NCI-H748 treated with DMSO at 0.1 percent for 48 hours (cell line): ENCODE measurements around the gene LHFPL2.
A peak's percentile ranks its signal among the peaks of the same experiment; 100 is the strongest.

Source experiments
- DNase-seq: peaks from one replicate; lab custom pipeline; 2025; lab: John Stamatoyannopoulos, UW

LHFPL2 gene

GRCh38 chr5:78522476-78523260 lies 125.9 kb downstream of the LHFPL2 start:
- DNase-seq, result no peak

DNA sequence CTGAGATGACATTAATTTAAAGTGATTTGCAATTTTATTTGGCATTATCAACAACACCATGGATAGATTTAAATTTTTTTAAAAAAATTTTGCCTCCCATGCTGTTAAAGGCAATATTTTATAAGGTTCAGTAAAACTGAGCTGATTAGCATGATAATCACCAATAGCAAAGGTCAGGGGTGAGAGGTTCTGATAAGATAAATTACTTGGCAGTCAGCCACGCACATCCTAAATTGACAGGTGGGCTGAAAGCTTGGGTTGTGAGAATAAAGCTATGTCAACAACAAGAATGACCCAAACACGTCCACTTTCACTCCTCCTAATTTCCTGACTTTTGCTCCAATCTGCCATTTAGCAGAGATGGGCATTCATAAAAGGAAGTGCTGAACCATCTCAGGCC lies 127.1 kb downstream of the LHFPL2 start:
- peak; percentile 86 for DNase-seq

- no peak for DNase-seq
Measured at GRCh38 chr5:78519198-78519941, 129.2 kb downstream of the LHFPL2 start.

- no peak for DNase-seq
Measured at GRCh38 chr5:78518365-78519197, 130.0 kb downstream of the LHFPL2 start.

- no peak for DNase-seq
Measured at GRCh38 chr5:78515670-78516069, 132.9 kb downstream of the LHFPL2 start.

GRCh38 chr5:78514427-78515330 lies 133.9 kb downstream of the LHFPL2 start:
- no peak for DNase-seq

DNA sequence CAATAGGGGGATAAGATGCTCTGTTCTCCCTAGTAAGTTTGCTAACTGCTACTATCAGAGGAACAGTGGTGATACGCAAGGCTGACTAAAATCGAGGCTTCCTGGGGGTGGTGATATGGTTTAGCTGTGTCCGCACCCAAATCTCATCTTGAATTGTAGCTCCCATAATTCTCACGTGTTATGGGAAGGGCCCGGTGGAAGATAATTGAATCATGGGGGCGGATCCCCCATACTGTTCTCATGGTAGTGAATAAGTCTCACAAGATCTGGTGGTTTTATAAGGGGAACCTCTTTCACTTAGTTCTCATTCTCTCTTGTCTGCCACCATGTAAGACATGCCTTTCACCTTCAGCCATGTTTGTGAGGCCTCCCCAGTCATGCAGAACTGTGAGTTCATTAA lies 135.1 kb downstream of the LHFPL2 start:
- no peak for DNase-seq

DNA sequence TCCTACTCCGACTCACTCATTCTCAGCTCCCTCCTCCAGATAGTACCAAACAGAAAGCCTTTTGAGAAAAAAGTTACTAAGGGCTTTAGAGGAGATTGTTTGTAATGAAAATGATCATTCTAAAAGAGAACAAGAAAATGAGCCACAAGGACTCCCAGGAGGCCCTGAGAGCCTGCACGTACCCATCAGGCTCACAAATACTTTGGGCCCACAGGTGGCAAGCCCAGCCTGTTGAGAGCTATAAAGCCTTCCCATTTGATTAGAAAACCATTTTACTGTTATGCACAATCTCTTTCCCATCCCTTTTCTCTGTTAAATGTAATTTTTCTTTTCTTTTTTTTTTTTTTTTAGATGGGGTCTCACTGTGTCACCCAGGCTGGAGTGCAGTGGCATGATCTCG lies 136.1 kb downstream of the LHFPL2 start:
- DNase-seq, result no peak

GRCh38 chr5:78511121-78511906 lies 137.3 kb downstream of the LHFPL2 start:
- no peak for DNase-seq

- DNase-seq, result peak; percentile 20
Measured at GRCh38 chr5:78509884-78510769, 138.4 kb downstream of the LHFPL2 start.

- DNase-seq, result no peak
Measured at GRCh38 chr5:78509145-78509865, 139.3 kb downstream of the LHFPL2 start.

- DNase-seq, result no peak
Measured at GRCh38 chr5:78508186-78508765, 140.3 kb downstream of the LHFPL2 start.

- no peak for DNase-seq
Measured at GRCh38 chr5:78507531-78507930, 141.0 kb downstream of the LHFPL2 start.

DNA sequence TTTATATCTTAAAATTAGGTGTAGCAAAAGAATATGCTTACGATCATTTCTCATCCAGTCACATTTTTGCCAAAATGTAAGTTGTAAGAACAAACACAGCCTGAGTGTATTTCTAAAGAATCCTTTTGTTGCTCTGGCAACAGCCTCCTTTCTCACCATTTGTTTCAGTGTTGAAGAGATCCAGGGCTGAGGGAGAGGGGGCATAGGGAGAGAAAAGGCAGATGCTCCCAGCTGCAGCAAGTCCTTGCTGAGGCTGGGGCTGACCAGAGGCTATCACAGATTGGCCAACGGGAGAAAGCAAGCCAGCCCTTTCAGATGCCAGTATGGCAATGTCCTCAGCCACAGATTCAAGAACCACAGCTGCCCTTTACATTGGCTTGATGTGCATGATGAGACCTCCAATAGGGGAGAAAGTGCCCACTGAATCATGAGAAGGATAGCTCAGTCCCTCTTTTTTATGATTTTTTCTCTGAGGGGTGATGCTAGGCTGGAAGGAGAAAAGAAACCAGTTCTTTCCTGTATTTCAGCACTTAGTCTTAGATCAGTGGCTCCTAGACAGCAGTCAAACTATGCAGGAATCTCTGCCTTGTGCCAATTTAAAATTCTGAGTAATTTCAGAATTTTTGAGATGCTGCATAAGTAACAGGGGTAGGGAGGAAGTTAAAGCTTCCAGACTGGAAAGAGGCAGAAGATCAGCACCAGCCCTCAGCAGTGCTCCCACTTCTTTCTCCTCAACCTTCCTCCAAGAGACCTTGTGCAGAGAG lies 142.1 kb downstream of the LHFPL2 start:
- no peak for DNase-seq

DNA sequence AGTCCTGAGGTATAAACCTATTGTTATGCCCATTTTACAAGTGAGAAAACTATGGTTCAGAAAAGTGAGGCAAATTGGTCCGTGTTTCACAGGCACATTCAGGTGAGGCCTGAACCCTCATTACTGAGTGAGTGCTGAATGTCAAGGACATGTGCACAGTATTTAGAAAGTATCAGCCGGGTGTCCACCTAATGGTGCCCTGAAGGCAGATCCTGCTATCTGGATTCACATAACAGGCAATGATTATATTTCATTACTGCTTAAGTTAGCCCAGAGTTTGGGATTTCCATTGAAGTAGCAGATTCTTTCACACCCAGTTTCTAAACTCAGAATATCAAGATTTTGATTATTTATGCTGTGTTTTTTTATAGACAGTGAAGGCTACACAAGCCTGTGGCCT lies 142.7 kb downstream of the LHFPL2 start:
- DNase-seq, result no peak

DNA sequence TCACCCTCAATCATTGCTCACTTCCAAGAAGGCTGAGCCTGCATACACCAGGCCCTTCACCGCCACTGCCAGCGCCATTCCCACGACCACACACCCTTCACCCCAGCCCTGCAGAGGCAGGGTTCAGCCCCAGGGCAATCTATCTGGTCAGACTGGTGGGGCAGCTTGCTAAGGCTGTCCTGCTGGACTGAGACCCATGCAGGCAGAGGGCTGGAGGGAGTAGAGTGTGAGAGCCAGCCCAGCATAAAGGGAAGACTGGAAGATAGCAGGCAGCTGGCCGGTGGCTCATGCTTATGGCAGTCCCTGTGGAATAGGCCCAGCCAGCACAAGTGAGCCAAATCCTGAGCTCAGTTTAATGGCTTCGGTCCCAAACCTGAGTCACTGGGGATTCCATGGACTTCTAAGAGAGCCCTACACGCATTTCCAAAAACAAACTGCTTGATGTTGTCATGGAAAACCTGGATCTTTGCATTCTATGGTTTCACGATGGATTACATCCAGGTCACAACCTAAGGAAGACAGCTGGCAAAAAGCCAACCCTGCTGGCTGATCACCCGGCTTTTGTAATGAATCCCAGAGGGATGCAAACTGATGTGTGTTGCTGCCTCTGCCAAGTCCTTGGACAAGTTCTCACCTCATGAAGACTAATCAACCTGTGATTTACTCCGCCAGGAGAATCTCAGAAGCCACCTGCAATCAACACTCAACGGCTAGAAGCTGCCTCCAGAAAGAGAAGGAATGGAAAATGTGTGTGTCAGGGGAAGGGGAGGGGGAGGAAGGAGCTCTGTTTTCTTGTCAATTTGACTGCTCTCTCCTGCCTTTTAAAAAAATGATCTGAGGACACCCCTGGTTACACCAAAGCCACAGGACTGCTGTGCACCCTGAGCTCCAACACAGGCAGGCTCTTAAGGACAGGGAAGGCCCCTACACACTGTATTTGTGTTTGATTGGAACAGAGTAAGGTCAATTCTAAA lies 143.6 kb downstream of the LHFPL2 start:
- DNase-seq, result peak; percentile 16
